H54 (cell line): Measurements from ENCODE around the gene LCE5A.
"Not testable (repeated sequence)": the region's sequence is repeated elsewhere in the genome, so short reads cannot be mapped to it uniquely, and the experiment has no call there.

Source experiments
- DNase-seq: peaks from one replicate; pipeline ENCODE4 v3.0.0; 2011; ENCODE audit warnings: low spot score, mixed read lengths; ENCODE audit not compliant: insufficient read length
- FAIRE-seq: peaks from 3 replicates; lab custom pipeline; 2011; peaks lifted over from hg19 to GRCh38; lab: Jason Lieb, UNC
- POLR2A ChIP-seq: IDR thresholded peaks from 2 replicates; pipeline ENCODE4 v1.6.1; 2011; ENCODE audit warnings: low read depth, mild to moderate bottlenecking, low read length

Gene LCE5A

GRCh38 chr1:152537496-152537895 is 26.9 kb downstream of the LCE5A start:
- DNase-seq (no peak), FAIRE-seq (no peak)
- TF ChIP-seq POLR2A = no peak

- no peak for DNase-seq
- no peak for TF ChIP-seq POLR2A
- FAIRE-seq = no peak
Measured at GRCh38 chr1:152539901-152540300, 29.3 kb downstream of the LCE5A start.

DNA sequence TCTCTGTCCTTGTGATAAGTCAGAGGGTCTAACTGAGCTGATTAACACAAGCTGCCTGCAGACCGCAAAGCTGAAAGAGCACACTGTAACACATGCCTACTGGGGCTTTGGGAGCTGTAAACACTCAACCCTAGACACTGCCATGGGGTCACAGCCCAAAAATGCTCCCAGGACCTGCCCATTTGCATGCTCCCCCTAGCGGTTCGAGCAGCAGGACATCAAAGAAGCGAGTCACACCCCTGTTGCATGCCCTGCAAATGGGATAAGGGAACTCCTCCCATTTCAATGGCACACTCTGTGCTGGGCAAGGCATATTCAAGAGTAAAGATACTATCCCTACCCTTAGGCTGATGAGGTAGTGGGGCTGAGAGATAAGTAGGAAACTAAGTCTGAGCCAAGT is 33.2 kb downstream of the LCE5A start:
- no peak for DNase-seq
- no peak for FAIRE-seq
- no peak for TF ChIP-seq POLR2A

DNA sequence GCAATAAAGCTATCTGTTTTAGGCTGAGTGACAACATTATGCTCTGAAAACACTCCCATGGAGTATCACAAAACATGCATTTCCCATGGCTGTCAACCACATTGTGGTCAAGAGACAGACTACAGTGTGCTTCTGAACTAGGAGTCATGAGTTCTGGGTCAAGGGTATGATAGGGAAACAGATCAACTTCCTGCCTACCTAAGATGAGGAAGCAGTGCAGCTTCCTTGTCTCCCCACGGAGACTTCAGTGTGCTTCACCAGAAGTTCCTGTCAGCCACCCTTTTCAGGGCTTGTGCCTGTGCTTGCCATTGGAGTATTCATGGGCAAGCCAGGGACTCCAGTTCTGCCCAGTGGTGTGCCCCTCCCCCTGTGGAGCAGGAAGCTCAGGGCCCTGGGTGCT is 36.1 kb downstream of the LCE5A start:
- TF ChIP-seq POLR2A = no peak
- FAIRE-seq = no peak
- no peak for DNase-seq

DNA sequence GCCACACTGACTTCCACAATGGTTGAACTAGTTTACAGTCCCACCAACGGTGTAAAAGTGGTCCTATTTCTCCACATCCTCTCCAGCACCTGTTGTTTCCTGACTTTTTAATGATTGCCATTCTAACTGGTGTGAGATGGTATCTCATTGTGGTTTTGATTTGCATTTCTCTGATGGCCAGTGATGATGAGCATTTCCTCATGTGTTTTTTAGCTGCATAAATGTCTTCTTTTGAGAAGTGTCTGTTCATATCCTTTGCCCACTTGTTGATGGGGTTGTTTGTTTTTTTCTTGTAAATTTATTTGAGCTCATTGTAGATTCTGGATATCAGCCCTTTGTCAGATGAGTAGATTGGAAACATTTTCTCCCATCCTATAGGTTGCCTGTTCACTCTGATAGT is 37.8 kb downstream of the LCE5A start:
- not testable (repeated sequence) for FAIRE-seq, DNase-seq
